ENCODE results near the gene CD44.
A peak's percentile ranks its signal among the peaks of the same experiment; 100 is the strongest.

CD44 gene

DNA sequence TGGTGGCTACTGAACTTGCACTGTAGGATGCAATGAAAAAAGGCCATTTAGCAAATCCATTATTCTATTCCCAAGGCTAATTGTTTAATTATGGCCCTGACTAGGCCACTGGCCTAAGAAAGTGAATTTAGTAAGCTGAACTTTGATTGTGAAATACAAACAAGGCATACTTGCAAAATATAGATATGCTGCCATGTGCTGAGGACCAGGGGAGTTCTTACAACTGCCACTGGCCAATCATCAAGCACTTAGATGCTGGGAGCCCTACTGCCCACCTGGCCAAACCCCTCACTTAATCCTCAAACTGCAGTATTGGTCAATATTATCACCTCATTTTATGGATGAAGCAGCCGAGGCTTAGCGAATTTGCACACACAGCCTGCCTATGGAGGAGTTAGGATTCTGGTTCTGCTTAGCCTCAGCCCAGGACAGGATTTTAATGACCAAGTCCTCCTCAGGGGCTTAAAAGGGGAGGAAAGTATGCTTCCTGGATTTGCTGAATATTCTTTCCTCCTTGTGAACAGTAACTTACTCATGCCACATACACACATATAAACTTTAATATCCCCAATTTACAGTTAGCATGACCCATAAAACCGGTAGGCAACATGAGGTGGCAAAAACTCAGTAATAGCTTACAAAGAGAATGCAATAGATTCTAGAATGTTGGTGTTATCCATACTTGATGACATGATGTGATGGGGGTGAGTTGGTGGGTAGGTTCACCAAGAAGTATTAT, 39.3 kb downstream of the CD44 start:
- DNase-seq (ENCODE audit: low read depth), result no peak

- DNase-seq (ENCODE audit: low read depth), result peak; percentile 26
These were observed 39.9 kb downstream of the CD44 start for GRCh38 chr11:35178873-35179272.

- DNase-seq (ENCODE audit: low read depth), result no peak
These were observed 40.6 kb downstream of the CD44 start for GRCh38 chr11:35179466-35180135.

DNA sequence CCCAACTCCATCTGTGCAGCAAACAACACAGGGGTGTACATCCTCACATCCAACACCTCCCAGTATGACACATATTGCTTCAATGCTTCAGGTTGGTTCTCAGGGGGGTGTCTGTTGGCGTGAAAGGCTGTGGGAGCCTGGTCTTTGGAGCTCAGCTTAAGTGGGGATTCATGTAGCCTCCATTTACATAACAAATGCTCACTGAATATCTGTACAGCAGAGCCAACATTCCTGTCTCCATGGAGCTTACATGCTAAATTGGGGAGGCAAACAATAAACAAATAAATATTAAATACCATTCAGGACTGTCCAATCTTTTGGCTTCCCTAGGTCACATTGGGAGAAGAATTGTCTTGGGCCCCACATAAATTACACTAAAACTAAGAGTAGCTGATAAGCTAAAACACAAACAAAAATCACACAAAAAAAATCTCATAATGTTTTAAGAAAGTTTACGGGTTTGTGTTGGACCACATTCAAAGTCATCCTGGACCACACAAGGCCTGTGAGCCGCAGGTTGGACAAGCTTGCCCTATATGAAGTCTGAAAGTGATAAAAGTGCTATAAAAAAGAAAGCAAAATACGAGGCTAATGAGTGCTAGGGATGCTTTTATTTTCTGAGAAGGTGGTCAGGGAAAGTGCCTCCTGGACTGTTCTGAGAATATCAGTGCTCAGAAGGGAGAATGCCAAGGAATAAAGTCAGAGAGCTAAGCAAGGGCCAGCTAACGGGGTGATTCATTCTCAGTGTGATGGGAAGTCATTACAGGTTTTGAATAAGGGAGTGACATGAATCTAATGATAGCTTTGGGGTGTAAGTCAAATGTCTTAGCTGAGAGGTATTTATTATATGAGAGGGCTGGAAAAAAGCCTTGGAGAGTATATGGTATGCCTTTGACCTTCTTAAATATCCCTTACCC, 41.6 kb downstream of the CD44 start:
- no peak for DNase-seq (ENCODE audit: low read depth)

GRCh38 chr11:35182317-35182939, 43.5 kb downstream of the CD44 start:
- no peak for DNase-seq (ENCODE audit: low read depth)

GRCh38 chr11:35183326-35183925, 44.5 kb downstream of the CD44 start:
- no peak for DNase-seq (ENCODE audit: low read depth)

DNA sequence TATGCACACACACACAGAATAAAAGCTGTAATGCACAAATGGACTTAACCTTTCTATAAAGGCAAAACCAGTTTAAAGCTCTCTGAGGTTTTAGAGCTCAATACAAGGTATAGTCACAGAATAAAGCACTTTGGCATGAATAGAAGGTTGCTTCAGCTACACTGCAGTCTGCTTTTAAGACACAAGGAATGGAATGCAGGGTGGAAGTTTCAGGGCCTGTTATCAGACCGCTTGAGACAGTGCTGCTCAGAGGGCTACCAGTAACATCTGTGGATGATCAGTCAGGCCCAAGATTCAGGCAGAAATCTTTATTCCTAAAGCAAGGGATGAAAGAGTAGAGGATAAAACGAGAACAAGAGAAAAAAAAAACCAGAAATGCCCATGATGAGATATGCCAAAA, 46.7 kb downstream of the CD44 start:
- no peak for DNase-seq (ENCODE audit: low read depth)

DNA sequence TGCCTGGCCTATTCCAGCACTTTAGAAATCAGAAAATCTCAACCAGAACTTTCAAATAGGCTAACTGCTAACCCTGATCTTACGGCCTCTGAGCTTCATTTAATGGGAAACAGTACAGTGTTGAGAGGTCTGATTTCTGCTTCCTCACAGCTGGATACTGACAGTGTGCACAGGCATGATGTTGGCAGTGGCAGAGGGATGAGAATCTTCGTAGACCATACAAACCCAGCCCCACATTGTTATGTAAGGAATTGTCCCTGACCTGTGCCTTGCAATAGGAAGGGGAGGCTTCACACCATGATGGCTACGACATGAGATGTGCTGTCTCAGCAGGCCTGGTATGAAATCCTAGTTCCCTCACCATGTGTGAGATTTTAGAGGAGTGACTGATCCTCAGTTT, 49.0 kb downstream of the CD44 start:
- no peak for DNase-seq (ENCODE audit: low read depth)

- DNase-seq (ENCODE audit: low read depth), result no peak
These were observed 51.9 kb downstream of the CD44 start for GRCh38 chr11:35190804-35191348.

DNA sequence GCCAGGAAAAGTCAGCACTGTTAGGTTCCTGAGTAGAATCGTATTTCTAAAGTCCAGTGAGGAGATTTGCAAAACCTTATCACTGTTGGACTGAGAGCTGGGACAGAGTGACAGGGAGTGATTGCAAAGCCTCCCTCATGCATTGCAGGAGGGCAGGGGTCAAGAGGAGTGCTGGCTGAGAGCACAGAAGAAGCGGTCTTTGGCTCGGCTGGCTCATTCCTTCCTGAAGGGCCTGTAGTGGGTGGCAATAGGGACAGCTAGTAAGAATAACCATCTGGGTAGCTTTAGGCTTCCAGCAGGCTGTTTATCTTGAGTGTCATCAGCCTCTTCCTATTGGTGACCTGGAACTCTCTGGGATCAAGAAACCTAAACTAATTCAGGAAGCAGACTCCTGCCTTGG, 53.4 kb downstream of the CD44 start:
- no peak for DNase-seq (ENCODE audit: low read depth)

GRCh38 chr11:35193767-35194166, 54.8 kb downstream of the CD44 start:
- DNase-seq (ENCODE audit: low read depth), result no peak

GRCh38 chr11:35197292-35197691, 58.3 kb downstream of the CD44 start:
- DNase-seq (ENCODE audit: low read depth), result no peak

- no peak for DNase-seq (ENCODE audit: low read depth)
These were observed 61.9 kb downstream of the CD44 start for GRCh38 chr11:35200811-35201341.

GRCh38 chr11:35204614-35205013, 65.6 kb downstream of the CD44 start:
- DNase-seq (ENCODE audit: low read depth), result no peak

GRCh38 chr11:35206616-35207015, 67.6 kb downstream of the CD44 start:
- no peak for DNase-seq (ENCODE audit: low read depth)

DNA sequence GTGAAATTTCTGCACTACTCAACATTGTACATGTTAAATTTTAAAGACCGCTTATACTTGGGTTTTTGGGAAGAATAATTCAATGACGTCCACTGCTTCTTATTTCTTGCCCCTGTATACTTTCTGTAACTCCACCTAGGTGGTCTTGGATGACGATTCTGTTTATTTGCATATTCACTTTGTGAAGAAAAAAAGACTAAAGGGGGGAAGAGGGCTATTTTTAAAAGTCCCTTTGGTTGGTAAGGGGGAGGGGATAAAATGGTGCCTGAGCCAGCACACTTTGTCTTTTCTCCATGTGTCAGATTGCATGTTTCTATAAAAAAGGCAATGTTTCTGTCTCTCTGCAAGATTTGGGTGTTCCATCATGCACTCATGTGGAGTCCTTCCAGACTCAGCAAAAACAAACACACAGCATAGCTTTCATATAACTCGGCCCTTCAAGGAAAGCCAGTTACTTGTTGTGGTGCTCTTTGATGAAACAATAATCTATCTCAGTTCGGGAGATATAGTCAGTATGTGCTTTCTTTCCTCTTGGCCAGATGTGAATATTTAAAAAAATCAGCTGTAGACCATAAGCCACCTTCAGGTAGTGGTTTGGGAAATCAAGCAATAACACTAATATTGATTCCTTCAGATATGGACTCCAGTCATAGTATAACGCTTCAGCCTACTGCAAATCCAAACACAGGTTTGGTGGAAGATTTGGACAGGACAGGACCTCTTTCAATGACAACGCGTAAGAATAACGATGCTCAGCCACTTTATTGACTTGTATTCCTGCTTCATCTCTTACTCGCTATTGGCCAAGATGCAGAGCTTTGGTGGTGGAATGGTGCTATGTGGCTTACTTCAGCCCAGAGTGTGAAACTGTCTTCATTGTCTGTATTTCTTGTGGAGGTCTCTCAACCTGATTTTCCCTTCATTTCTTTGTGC, 68.8 kb downstream of the CD44 start:
- DNase-seq (ENCODE audit: low read depth), result no peak

GRCh38 chr11:35208795-35209194, 69.8 kb downstream of the CD44 start:
- DNase-seq (ENCODE audit: low read depth), result no peak

- DNase-seq (ENCODE audit: low read depth), result no peak
These were observed 72.0 kb downstream of the CD44 start for GRCh38 chr11:35210876-35211546.

DNA sequence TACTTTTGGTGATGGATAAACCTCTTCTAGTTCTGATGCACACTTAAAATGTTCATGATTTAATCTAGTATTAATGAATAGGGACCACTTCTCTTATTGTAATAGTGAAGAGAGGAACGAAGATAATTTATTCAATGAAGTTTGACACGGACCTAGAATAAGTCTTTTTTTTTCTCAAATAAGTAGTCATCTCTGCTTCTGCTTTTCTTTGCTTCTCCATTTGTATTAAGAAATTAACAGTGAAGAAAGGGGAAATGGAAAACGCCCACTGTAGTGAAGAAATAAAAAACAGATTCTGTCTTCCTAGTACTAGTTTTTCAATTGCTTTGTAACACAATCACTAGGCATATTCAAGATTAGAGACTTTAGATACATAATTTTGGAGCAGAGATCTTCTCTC, 73.0 kb downstream of the CD44 start:
- no peak for DNase-seq (ENCODE audit: low read depth)

All from stimulated activated CD4-positive, alpha-beta T cell treated with anti-CD3 and anti-CD28 coated beads, Interleukin-2, amount 100 ng/mL, for 4 hours (primary cell).